ENCODE results near the gene SOD2. TPM values are rescaled to one million over a fixed set of nuclear protein-coding genes. Genes with fewer than 3 reads are reported as not detected.
A peak's percentile ranks its signal among the peaks of the same experiment; 100 is the strongest.

Gene SOD2
- total and polyA plus RNA-seq, 2 of the 13 experiments (the other 11 are each of a cell fraction or from before 2014, with no cell fraction given), result 304 to 309 TPM

DNA sequence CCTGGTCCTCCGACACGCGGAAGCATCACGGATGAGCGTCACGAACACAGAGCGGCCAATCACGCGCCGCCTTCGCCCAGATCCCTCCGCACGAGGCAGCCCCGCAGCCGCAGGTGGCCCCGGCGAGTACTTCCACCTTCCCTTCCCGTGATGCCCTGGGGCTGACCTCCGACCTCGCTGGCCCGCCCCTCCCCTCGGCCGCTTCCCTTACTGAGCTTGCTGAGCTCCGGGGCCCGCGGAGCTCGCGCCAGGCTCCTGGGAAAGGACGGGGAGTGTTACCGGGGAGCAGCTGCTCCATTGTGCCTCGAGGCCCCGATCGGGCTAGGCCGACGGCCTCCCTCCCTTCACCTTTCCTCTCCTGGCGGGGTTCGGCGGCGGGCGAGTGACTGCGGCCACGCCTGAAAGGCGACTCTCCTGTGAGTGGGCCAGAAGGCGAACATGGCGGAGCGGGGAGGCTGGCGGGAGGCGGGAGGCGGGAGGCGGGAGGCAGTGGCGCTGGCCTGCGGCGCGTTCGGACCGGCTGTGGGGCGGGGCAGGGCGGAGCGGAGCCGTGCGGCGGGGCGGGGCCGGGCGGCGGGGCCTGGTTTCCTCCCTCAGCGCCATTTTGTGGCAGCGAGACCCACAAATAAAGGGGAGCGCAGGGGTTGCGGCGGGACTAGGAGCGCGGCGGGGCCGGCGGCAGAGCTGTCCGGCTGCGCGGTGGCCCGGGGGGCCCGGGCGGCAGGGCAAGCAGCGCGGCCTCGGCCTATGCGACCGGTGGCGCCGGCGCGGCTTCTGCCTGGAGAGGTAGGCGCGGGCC is 34.1 kb upstream of the SOD2 start, which contains the start of gene WTAP (continued):
- TF ChIP-seq, protein P1, sequence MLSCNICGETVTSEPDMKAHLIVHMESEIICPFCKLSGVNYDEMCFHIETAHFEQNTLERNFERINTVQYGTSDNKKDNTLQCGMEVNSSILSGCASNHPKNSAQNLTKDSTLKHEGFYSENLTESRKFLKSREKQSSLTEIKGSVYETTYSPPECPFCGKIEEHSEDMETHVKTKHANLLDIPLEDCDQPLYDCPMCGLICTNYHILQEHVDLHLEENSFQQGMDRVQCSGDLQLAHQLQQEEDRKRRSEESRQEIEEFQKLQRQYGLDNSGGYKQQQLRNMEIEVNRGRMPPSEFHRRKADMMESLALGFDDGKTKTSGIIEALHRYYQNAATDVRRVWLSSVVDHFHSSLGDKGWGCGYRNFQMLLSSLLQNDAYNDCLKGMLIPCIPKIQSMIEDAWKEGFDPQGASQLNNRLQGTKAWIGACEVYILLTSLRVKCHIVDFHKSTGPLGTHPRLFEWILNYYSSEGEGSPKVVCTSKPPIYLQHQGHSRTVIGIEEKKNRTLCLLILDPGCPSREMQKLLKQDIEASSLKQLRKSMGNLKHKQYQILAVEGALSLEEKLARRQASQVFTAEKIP (CRISPR knock-in tag; IDR thresholded peaks at IDR 0.05; ENCODE audit: borderline replicate concordance), result no peak
- TF ChIP-seq GFI1 (CRISPR knock-in tag; IDR thresholded peaks at IDR 0.05; ENCODE audit: borderline replicate concordance), result no peak; the same call in 1 of the 2 replicates
- TF ChIP-seq ZNF367 (CRISPR knock-in tag; IDR thresholded peaks at IDR 0.05; ENCODE audit: borderline replicate concordance), result peak; percentile 92; the same call in 1 of the 2 replicates
- TF ChIP-seq, protein P2, sequence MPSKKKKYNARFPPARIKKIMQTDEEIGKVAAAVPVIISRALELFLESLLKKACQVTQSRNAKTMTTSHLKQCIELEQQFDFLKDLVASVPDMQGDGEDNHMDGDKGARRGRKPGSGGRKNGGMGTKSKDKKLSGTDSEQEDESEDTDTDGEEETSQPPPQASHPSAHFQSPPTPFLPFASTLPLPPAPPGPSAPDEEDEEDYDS (CRISPR knock-in tag; IDR thresholded peaks at IDR 0.05), result peak; percentile 91
- TF ChIP-seq ELF4 (CRISPR knock-in tag; IDR thresholded peaks at IDR 0.05; ENCODE audit: borderline replicate concordance), result peak; percentile 87; the same call in 1 of the 2 replicates
- no peak for TF ChIP-seq ZNF326 (CRISPR knock-in tag; IDR thresholded peaks at IDR 0.05; ENCODE audit: borderline replicate concordance)
- peak; percentile 79 for TF ChIP-seq FOSL2 (CRISPR knock-in tag; IDR thresholded peaks at IDR 0.05)
- TF ChIP-seq CBFB (CRISPR knock-in tag; IDR thresholded peaks at IDR 0.05), result peak; percentile 98; the same call in 1 of the 2 replicates
- TF ChIP-seq, protein P3, sequence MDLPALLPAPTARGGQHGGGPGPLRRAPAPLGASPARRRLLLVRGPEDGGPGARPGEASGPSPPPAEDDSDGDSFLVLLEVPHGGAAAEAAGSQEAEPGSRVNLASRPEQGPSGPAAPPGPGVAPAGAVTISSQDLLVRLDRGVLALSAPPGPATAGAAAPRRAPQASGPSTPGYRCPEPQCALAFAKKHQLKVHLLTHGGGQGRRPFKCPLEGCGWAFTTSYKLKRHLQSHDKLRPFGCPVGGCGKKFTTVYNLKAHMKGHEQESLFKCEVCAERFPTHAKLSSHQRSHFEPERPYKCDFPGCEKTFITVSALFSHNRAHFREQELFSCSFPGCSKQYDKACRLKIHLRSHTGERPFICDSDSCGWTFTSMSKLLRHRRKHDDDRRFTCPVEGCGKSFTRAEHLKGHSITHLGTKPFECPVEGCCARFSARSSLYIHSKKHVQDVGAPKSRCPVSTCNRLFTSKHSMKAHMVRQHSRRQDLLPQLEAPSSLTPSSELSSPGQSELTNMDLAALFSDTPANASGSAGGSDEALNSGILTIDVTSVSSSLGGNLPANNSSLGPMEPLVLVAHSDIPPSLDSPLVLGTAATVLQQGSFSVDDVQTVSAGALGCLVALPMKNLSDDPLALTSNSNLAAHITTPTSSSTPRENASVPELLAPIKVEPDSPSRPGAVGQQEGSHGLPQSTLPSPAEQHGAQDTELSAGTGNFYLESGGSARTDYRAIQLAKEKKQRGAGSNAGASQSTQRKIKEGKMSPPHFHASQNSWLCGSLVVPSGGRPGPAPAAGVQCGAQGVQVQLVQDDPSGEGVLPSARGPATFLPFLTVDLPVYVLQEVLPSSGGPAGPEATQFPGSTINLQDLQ (CRISPR knock-in tag; IDR thresholded peaks at IDR 0.05), result peak; percentile 71; the same call in 1 of the 2 replicates
- TF ChIP-seq ZNF101 (CRISPR knock-in tag; IDR thresholded peaks at IDR 0.05; ENCODE audit: borderline replicate concordance, low read depth), result 0 out of 2 replicates have a peak, but pooled peaks have one; percentile 19
- TF ChIP-seq ZNF263 (CRISPR knock-in tag; IDR thresholded peaks at IDR 0.05), result peak; percentile 75
- peak; percentile 100 for TF ChIP-seq PCBP1 (IDR thresholded peaks at IDR 0.05; ENCODE audit: borderline replicate concordance, low read depth, low read length)
- peak; percentile 96; the same call in 1 of the 2 replicates for TF ChIP-seq ZSCAN12 (CRISPR knock-in tag; IDR thresholded peaks at IDR 0.05)
- peak; percentile 100 for TF ChIP-seq DMAP1 (CRISPR knock-in tag; IDR thresholded peaks at IDR 0.05)
- TF ChIP-seq SRY (CRISPR knock-in tag; IDR thresholded peaks at IDR 0.05), result peak; percentile 96
- no peak; the same call in 1 of the 2 replicates for TF ChIP-seq ZSCAN30 (CRISPR knock-in tag; IDR thresholded peaks at IDR 0.05)
- TF ChIP-seq SP2 (CRISPR knock-in tag; IDR thresholded peaks at IDR 0.05), result peak; percentile 83
- TF ChIP-seq ZNF629 (CRISPR knock-in tag; conservative IDR thresholded peaks at IDR 0.05), result peak; percentile 58
- TF ChIP-seq ZNF775 (CRISPR knock-in tag; IDR thresholded peaks at IDR 0.05; ENCODE audit: borderline replicate concordance), result peak; percentile 95
- TF ChIP-seq, protein P4, sequence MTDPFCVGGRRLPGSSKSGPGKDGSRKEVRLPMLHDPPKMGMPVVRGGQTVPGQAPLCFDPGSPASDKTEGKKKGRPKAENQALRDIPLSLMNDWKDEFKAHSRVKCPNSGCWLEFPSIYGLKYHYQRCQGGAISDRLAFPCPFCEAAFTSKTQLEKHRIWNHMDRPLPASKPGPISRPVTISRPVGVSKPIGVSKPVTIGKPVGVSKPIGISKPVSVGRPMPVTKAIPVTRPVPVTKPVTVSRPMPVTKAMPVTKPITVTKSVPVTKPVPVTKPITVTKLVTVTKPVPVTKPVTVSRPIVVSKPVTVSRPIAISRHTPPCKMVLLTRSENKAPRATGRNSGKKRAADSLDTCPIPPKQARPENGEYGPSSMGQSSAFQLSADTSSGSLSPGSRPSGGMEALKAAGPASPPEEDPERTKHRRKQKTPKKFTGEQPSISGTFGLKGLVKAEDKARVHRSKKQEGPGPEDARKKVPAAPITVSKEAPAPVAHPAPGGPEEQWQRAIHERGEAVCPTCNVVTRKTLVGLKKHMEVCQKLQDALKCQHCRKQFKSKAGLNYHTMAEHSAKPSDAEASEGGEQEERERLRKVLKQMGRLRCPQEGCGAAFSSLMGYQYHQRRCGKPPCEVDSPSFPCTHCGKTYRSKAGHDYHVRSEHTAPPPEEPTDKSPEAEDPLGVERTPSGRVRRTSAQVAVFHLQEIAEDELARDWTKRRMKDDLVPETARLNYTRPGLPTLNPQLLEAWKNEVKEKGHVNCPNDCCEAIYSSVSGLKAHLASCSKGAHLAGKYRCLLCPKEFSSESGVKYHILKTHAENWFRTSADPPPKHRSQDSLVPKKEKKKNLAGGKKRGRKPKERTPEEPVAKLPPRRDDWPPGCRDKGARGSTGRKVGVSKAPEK (CRISPR knock-in tag; IDR thresholded peaks at IDR 0.05; ENCODE audit: borderline replicate concordance), result no peak; the same call in 1 of the 2 replicates
- TF ChIP-seq BORCS8-MEF2B (CRISPR knock-in tag; IDR thresholded peaks at IDR 0.05), result peak; percentile 98
- peak; percentile 59 for TF ChIP-seq SIX4 (CRISPR knock-in tag; IDR thresholded peaks at IDR 0.05)
